Mononuclear cell (primary cell): ENCODE measurements around the gene SSH3. TPM values are rescaled to one million over a fixed set of nuclear protein-coding genes. Genes with fewer than 3 reads are reported as not detected.

Experiments used
- H3K27me3 ChIP-seq: 2 replicates; pipeline ENCODE4 v1.6.0; 2011; ENCODE audit warnings: low read length, control low read depth; ENCODE audit not compliant: insufficient read depth
- H3K4me1 ChIP-seq: 2 replicates; pipeline ENCODE4 v1.5.1; 2011; ENCODE audit warnings: mild to moderate bottlenecking, low read length, control low read depth; ENCODE audit not compliant: insufficient read depth
- H3K4me3 ChIP-seq: 2 replicates; pipeline ENCODE4 v1.5.1; 2011; ENCODE audit warnings: mild to moderate bottlenecking, low read length, moderate library complexity
- H3K9me3 ChIP-seq: 2 replicates; pipeline ENCODE4 v1.5.1; 2011; ENCODE audit warnings: low read depth, mild to moderate bottlenecking, control low read depth, low read length
- total RNA-seq: library from RNA; depleted of rRNA; stranded (reverse); fragments of >200 nt; gene quantifications from one replicate; pipeline ENCODE4 v1.2.3, GENCODE V29; 2012

SSH3 gene
- total RNA-seq, 1 donor, result 4.6 TPM

GRCh38 chr11:67274768-67275605 is 28.3 kb upstream of the SSH3 start:
- no peaks in the 10 kb centered on the region for H3K27me3 ChIP-seq
- no peak overlapping the region for H3K4me3 ChIP-seq
- H3K4me1 ChIP-seq, result peaks cover 100% of the 10 kb centered on the region
- no peaks in the 10 kb centered on the region for H3K9me3 ChIP-seq

GRCh38 chr11:67275606-67276409 is 27.5 kb upstream of the SSH3 start:
- Histone ChIP-seq H3K9me3 (no peaks in the 10 kb centered on the region), H3K4me1 (peaks cover 100% of the 10 kb centered on the region), H3K27me3 (no peaks in the 10 kb centered on the region), H3K4me3 (no peak overlapping the region)

- Histone ChIP-seq H3K9me3 (no peaks in the 10 kb centered on the region), H3K4me3 (no peak overlapping the region), H3K4me1 (peaks cover 100% of the 10 kb centered on the region), H3K27me3 (no peaks in the 10 kb centered on the region)
Observed at GRCh38 chr11:67276781-67277230, 26.5 kb upstream of the SSH3 start.

GRCh38 chr11:67277231-67277961 is 25.9 kb upstream of the SSH3 start:
- H3K27me3 ChIP-seq, result no peaks in the 10 kb centered on the region
- peak overlapping the region; percentile 26 for H3K4me3 ChIP-seq
- H3K4me1 ChIP-seq, result peaks cover 100% of the 10 kb centered on the region

GRCh38 chr11:67278135-67278938 is 25.0 kb upstream of the SSH3 start:
- peak overlapping the region; percentile 26 for H3K4me3 ChIP-seq

More at GRCh38 chr11:67277231-67277961, 25.9 kb upstream of the SSH3 start:
- no peaks in the 10 kb centered on the region for H3K9me3 ChIP-seq

GRCh38 chr11:67278939-67279588 is 24.3 kb upstream of the SSH3 start:
- Histone ChIP-seq H3K27me3 (no peaks in the 10 kb centered on the region), H3K9me3 (no peaks in the 10 kb centered on the region), H3K4me1 (peaks cover 100% of the 10 kb centered on the region), H3K4me3 (no peak overlapping the region)

More at GRCh38 chr11:67278135-67278938, 25.0 kb upstream of the SSH3 start:
- Histone ChIP-seq H3K4me1 (peaks cover 100% of the 10 kb centered on the region), H3K9me3 (no peaks in the 10 kb centered on the region), H3K27me3 (no peaks in the 10 kb centered on the region)

- Histone ChIP-seq H3K4me3 (no peak overlapping the region), H3K27me3 (no peaks in the 10 kb centered on the region), H3K9me3 (no peaks in the 10 kb centered on the region), H3K4me1 (peaks cover 100% of the 10 kb centered on the region)
Observed at GRCh38 chr11:67279589-67280340, 23.6 kb upstream of the SSH3 start.

- peaks cover 100% of the 10 kb centered on the region for H3K4me1 ChIP-seq
- H3K4me3 ChIP-seq, result no peak overlapping the region
- H3K9me3 ChIP-seq, result no peaks in the 10 kb centered on the region
- H3K27me3 ChIP-seq, result no peaks in the 10 kb centered on the region
Observed at GRCh38 chr11:67280341-67280787, 23.0 kb upstream of the SSH3 start.

- no peak overlapping the region for H3K4me3 ChIP-seq
- no peaks in the 10 kb centered on the region for H3K27me3 ChIP-seq
- peaks cover 100% of the 10 kb centered on the region for H3K4me1 ChIP-seq
- no peaks in the 10 kb centered on the region for H3K9me3 ChIP-seq
Observed at GRCh38 chr11:67280788-67281551, 22.4 kb upstream of the SSH3 start.

- Histone ChIP-seq H3K9me3 (no peaks in the 10 kb centered on the region), H3K4me1 (peaks cover 100% of the 10 kb centered on the region), H3K27me3 (no peaks in the 10 kb centered on the region), H3K4me3 (no peak overlapping the region)
Observed at GRCh38 chr11:67281552-67282150, 21.7 kb upstream of the SSH3 start.

GRCh38 chr11:67282155-67282875 is 21.0 kb upstream of the SSH3 start:
- no peaks in the 10 kb centered on the region for H3K9me3 ChIP-seq
- no peaks in the 10 kb centered on the region for H3K27me3 ChIP-seq
- H3K4me1 ChIP-seq, result peaks cover 100% of the 10 kb centered on the region
- H3K4me3 ChIP-seq, result no peak overlapping the region

GRCh38 chr11:67282876-67283371 is 20.4 kb upstream of the SSH3 start:
- Histone ChIP-seq H3K27me3 (no peaks in the 10 kb centered on the region), H3K9me3 (no peaks in the 10 kb centered on the region), H3K4me1 (peaks cover 100% of the 10 kb centered on the region), H3K4me3 (no peak overlapping the region)
